OCI-LY7 (cell line): Measurements from ENCODE around the gene NDC80. TPM values are rescaled to one million over a fixed set of nuclear protein-coding genes. Genes with fewer than 3 reads are reported as not detected.

ENCODE experiments used
- BruUV-seq: library from RNA; stranded (reverse); fragments of 400-500 nt; replicated peaks from 2 replicates; lab custom pipeline; 2021; lab: Mats Ljungman, UMichigan
- CTCF ChIA-PET: fragments of 300-600 bp; sonication (Branson Sonifier 250); formaldehyde crosslinking; loops from one replicate; lab custom pipeline; 2022; ENCODE audit warnings: antibody characterized with exemption; ENCODE audit not compliant: unreplicated experiment; lab: Charles Lee
- POLR2A ChIA-PET: fragments of 300-600 bp; sonication (Branson Sonifier 250); formaldehyde crosslinking; loops from one replicate; lab custom pipeline; 2022; ENCODE audit warnings: antibody characterized with exemption; lab: Charles Lee
- DNase-seq: peaks from one replicate; pipeline ENCODE4 v3.0.0-alpha.2; 2015; ENCODE audit warnings: low spot score
- H2AFZ ChIP-seq: fragments of 200-600 bp; sonication (generic), shearing (Covaris generic); 2 replicates; pipeline ENCODE4 v1.6.1; 2014; ENCODE audit warnings: mild to moderate bottlenecking, antibody characterized with exemption, low read length, moderate library complexity
- H3K27ac ChIP-seq: fragments of 200-600 bp; sonication (generic); 2 replicates; pipeline ENCODE4 v1.5.1; 2014; ENCODE audit warnings: mixed run types, low read depth, mild to moderate bottlenecking, moderate library complexity, low read length, inconsistent platforms; ENCODE audit not compliant: poor library complexity, severe bottlenecking
- H3K36me3 ChIP-seq: fragments of 200-600 bp; sonication (generic); 2 replicates; pipeline ENCODE4 v1.6.1; 2014; ENCODE audit warnings: mild to moderate bottlenecking, antibody characterized with exemption, low read length, moderate library complexity, mixed read lengths; ENCODE audit not compliant: insufficient read depth
- H3K4me1 ChIP-seq: fragments of 200-600 bp; sonication (generic); 2 replicates; pipeline ENCODE4 v1.5.1; 2014; ENCODE audit warnings: mild to moderate bottlenecking, low read length; ENCODE audit not compliant: insufficient read depth, poor library complexity, severe bottlenecking
- H3K4me2 ChIP-seq: fragments of 200-600 bp; sonication (generic); 2 replicates; pipeline ENCODE4 v1.6.1; 2014; ENCODE audit warnings: mild to moderate bottlenecking, low read length
- H3K4me3 ChIP-seq: fragments of 200-600 bp; sonication (generic); 2 replicates; pipeline ENCODE4 v1.5.1; 2014; ENCODE audit warnings: mild to moderate bottlenecking, low read depth, low read length; ENCODE audit not compliant: poor library complexity, severe bottlenecking
- H3K79me2 ChIP-seq: fragments of 200-600 bp; sonication (generic); 2 replicates; pipeline ENCODE4 v1.6.1; 2016; ENCODE audit warnings: low read depth, mild to moderate bottlenecking, low read length, moderate library complexity, mixed read lengths; ENCODE audit not compliant: insufficient read depth
- H3K9me2 ChIP-seq: fragments of 200-600 bp; sonication (generic); 2 replicates; pipeline ENCODE4 v1.6.1; 2016; ENCODE audit warnings: mild to moderate bottlenecking, low read length, mixed read lengths; ENCODE audit not compliant: insufficient read depth
- H3K9me3 ChIP-seq: fragments of 200-600 bp; sonication (generic); 2 replicates; pipeline ENCODE4 v1.6.1; 2014; ENCODE audit warnings: mild to moderate bottlenecking, mixed run types, low read length, mixed read lengths
- H4K20me1 ChIP-seq: fragments of 200-600 bp; sonication (generic); 2 replicates; pipeline ENCODE4 v1.6.1; 2014; ENCODE audit warnings: mild to moderate bottlenecking, antibody characterized with exemption, low read length, moderate library complexity, mixed read lengths; ENCODE audit not compliant: insufficient read depth
- EZH2phosphoT487 ChIP-seq: fragments of 200-600 bp; sonication (generic); IDR thresholded peaks from 2 replicates; pipeline ENCODE4 v1.6.1; 2018; ENCODE audit warnings: low read depth, borderline replicate concordance, mild to moderate bottlenecking, mixed run types, antibody characterized with exemption, low read length, moderate library complexity, mixed read lengths
- intact Hi-C: fragments of 100-400 bp; cut with micrococcal nuclease; formaldehyde crosslinking; loops from one replicate; pipeline ENCODE4 v1.10.0; 2022; ENCODE audit not compliant: unreplicated experiment
- total RNA-seq, 2 experiments: library from RNA; depleted of rRNA in 1 of 2; stranded (reverse); fragments of >200 nt in 1 of 2; shearing (Covaris generic) in 1 of 2; gene quantifications; 2 replicates each; pipeline ENCODE4 v1.2.3, GENCODE V29; 2014 to 2022
- TF ChIP-seq, protein P1 (sequence below): fragments of 200-600 bp; sonication (generic); conservative IDR thresholded peaks from 2 replicates; pipeline ENCODE4 v1.5.1; 2014; ENCODE audit warnings: mild to moderate bottlenecking, antibody characterized with exemption, low read length, moderate library complexity, mixed read lengths

NDC80 gene
- total RNA-seq, 2 experiments from 2014 or later, result 91.1 to 105 TPM

DNA sequence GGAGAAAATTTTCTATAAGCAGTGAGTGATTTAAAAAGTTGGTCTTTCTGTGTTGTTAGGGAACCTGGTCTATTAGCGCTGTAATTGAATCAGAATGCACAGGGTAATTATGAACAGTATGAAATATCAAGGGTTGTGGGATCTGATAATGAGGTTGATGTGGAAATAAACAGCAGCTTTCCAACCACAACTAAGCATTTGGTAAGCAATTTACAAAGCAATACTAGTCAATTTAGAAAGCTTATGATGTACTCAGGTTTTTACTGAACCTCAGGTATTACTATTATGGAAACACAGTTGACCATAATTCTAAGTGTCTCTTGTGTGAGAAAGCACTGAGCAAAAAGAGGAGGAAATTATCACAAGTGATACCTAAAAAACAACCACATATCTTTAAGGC, 73.2 kb downstream of the NDC80 start:
- H2AFZ ChIP-seq, result peak overlapping the region; percentile 81
- ChIA-PET CTCF (no interaction called here), POLR2A (interaction anchor here (0.9 to 1.9 kb wide), 3 partner anchors 9 to 12 kb away, joined by 3 to 7 read pairs (median 6); partner anchors contain the start of gene SMCHD1)
- H3K9me2 ChIP-seq, result no peaks in the 10 kb centered on the region
- H4K20me1 ChIP-seq, result no peaks in the 10 kb centered on the region
- H3K4me1 ChIP-seq, result peaks cover 57% of the 10 kb centered on the region
- intact Hi-C loops, result no loop called here
- no peak overlapping the region for H3K27ac ChIP-seq
- no peak overlapping the region for H3K4me3 ChIP-seq
- H3K79me2 ChIP-seq, result no peaks in the 10 kb centered on the region
- no peak for DNase-seq
- no peaks in the 10 kb centered on the region for H3K36me3 ChIP-seq
- no TSS peak for BruUV-seq
- H3K9me3 ChIP-seq, result no peaks in the 10 kb centered on the region
- H3K4me2 ChIP-seq, result peak overlapping the region; percentile 7
- TF ChIP-seq, protein P1, sequence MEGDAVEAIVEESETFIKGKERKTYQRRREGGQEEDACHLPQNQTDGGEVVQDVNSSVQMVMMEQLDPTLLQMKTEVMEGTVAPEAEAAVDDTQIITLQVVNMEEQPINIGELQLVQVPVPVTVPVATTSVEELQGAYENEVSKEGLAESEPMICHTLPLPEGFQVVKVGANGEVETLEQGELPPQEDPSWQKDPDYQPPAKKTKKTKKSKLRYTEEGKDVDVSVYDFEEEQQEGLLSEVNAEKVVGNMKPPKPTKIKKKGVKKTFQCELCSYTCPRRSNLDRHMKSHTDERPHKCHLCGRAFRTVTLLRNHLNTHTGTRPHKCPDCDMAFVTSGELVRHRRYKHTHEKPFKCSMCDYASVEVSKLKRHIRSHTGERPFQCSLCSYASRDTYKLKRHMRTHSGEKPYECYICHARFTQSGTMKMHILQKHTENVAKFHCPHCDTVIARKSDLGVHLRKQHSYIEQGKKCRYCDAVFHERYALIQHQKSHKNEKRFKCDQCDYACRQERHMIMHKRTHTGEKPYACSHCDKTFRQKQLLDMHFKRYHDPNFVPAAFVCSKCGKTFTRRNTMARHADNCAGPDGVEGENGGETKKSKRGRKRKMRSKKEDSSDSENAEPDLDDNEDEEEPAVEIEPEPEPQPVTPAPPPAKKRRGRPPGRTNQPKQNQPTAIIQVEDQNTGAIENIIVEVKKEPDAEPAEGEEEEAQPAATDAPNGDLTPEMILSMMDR, result no peak
- TF ChIP-seq EZH2phosphoT487, result no peak

DNA sequence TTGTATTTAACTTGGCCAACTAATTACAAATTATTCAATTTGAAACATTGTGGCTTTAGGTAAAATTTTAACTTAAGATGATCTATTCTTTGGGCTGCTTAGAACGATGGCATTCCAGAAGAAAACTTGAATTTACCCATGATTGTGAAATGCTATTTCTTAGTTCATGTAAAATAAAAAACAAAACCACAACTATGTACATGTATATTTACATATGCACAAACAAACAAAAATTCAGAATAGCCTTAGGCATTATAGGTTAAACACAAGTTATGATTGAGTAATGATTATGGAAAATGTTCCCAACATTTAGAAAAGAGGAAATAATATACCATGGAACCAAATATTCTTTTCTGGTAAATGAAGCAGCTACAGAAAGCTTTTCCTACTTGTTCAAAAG, 80.6 kb downstream of the NDC80 start:
- DNase-seq, result no peak
- TF ChIP-seq, protein P1, result no peak
- TF ChIP-seq EZH2phosphoT487, result no peak
- Histone ChIP-seq H2AFZ (no peak overlapping the region), H3K27ac (no peak overlapping the region), H3K36me3 (peaks cover 8% of the 10 kb centered on the region; the same call in 1 of the 2 replicates), H3K9me3 (no peaks in the 10 kb centered on the region), H3K4me2 (no peak overlapping the region), H3K4me3 (no peak overlapping the region), H3K79me2 (peaks cover 17% of the 10 kb centered on the region), H3K4me1 (peaks cover 22% of the 10 kb centered on the region), H4K20me1 (peaks cover 4% of the 10 kb centered on the region; the same call in 1 of the 2 replicates), H3K9me2 (no peaks in the 10 kb centered on the region)
- intact Hi-C loops, result loop anchor here (10.0 kb wide), 3 partner anchors 323 to 943 kb away; no protein-coding TSS in a partner anchor
- POLR2A ChIA-PET, result interaction anchor here (0.7 to 3.0 kb wide), 5 partner anchors 11 to 45 kb away, joined by 3 to 21 read pairs (median 7); no protein-coding TSS in a partner anchor
- CTCF ChIA-PET, result no interaction called here
- BruUV-seq, result no TSS peak

DNA sequence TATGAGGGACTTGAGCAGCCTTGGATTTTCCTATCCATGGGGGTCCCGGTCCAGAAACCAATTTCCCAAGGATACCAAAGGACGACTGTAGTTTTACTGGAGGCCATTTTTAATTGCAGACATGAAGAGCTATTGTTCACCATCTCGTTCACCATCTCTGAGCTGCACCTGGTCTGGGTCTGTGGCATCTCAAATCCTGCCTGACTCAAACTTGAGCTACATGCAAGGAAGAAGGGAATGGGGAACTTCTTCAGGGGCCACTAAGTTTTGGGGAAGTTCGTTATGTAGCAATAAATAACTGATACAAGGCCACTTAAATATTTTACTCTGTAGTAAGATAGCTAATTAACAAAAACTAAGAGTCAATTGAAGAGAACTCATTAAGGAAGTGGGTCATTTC, 82.1 kb downstream of the NDC80 start:
- H2AFZ ChIP-seq, result peak overlapping the region; percentile 67; the same call in 1 of the 2 replicates

More for the DNA sequence above, 82.1 kb downstream of the NDC80 start:
- ChIA-PET POLR2A (interaction anchor here (0.6 to 1.8 kb wide), 9 partner anchors 9 to 70 kb away, joined by 3 to 16 read pairs (median 4); no protein-coding TSS in a partner anchor), CTCF (interaction anchor here (0.9 kb wide), 1 partner anchor 16 kb away, joined by 4 read pairs; no protein-coding TSS in a partner anchor)
- TF ChIP-seq, protein P1, result no peak
- TF ChIP-seq EZH2phosphoT487, result no peak
- peak; percentile 56 for DNase-seq
- H4K20me1 ChIP-seq, result peaks cover 17% of the 10 kb centered on the region; the same call in 1 of the 2 replicates
- intact Hi-C loops, result loop anchor here (10.0 kb wide), 3 partner anchors 321 to 941 kb away; no protein-coding TSS in a partner anchor
- H3K4me3 ChIP-seq, result peak overlapping the region; percentile 97
- no peaks in the 10 kb centered on the region for H3K9me3 ChIP-seq
- peaks cover 22% of the 10 kb centered on the region for H3K36me3 ChIP-seq
- H3K9me2 ChIP-seq, result no peaks in the 10 kb centered on the region
- peaks cover 32% of the 10 kb centered on the region for H3K79me2 ChIP-seq
- H3K4me1 ChIP-seq, result peaks cover 25% of the 10 kb centered on the region
- peak overlapping the region; percentile 82 for H3K4me2 ChIP-seq
- no TSS peak for BruUV-seq
- H3K27ac ChIP-seq, result peak overlapping the region; percentile 88
